ENCODE data around the gene MRPL17. TPM values are rescaled to one million over a fixed set of nuclear protein-coding genes. Genes with fewer than 3 reads are reported as not detected.
"Not testable (repeated sequence)": the region's sequence is repeated elsewhere in the genome, so short reads cannot be mapped to it uniquely, and the experiment has no call there.

The MRPL17 gene
- polyA plus RNA-seq, 1 donor from 2014 or later = 28.3 TPM

GRCh38 chr11:6687876-6688275 is 4.7 kb upstream of the MRPL17 start:
- Histone ChIP-seq H3K9me3 (ENCODE audit: low read length) (no peaks in the 10 kb centered on the region), H4K20me1 (ENCODE audit: insufficient read depth) (no peaks in the 10 kb centered on the region), H3K4me2 (ENCODE audit: low read length) (no peak overlapping the region), H3K4me3 (ENCODE audit: low read length) (no peak overlapping the region), H3F3A (ENCODE audit: insufficient read depth, low read length, poor library complexity, severe bottlenecking) (no peaks in the 10 kb centered on the region), H3K27ac (ENCODE audit: low read length) (no peak overlapping the region), H3K79me2 (replicated peaks; ENCODE audit: insufficient read depth, low read length) (no peaks in the 10 kb centered on the region), H3K9ac (ENCODE audit: low read length) (no peak overlapping the region), H3K36me3 (ENCODE audit: insufficient read depth, low read length) (no peaks in the 10 kb centered on the region), H3K27me3 (ENCODE audit: insufficient read depth, low read depth, low read length) (no peaks in the 10 kb centered on the region), H2AFZ (ENCODE audit: low read depth, low read length) (no peak overlapping the region), H3K9me2 (ENCODE audit: insufficient read depth, low read length) (no peaks in the 10 kb centered on the region)
- no peak for TF ChIP-seq REST (IDR thresholded peaks at IDR 0.05; ENCODE audit: borderline replicate concordance)
- TF ChIP-seq CTCF (IDR thresholded peaks at IDR 0.05; ENCODE audit: poor library complexity, severe bottlenecking) = no peak
- TF ChIP-seq SMC3 (conservative IDR thresholded peaks at IDR 0.05; ENCODE audit: poor library complexity) = no peak
- TF ChIP-seq RAD21 (conservative IDR thresholded peaks at IDR 0.05) = no peak
- no peak for TF ChIP-seq EP300 (conservative IDR thresholded peaks at IDR 0.05; ENCODE audit: poor library complexity, severe bottlenecking)
- no peak for TF ChIP-seq POLR2AphosphoS5 (IDR thresholded peaks at IDR 0.05)
- no peak for TF ChIP-seq TAF1 (IDR thresholded peaks at IDR 0.05; ENCODE audit: low read depth)
- no peak for TF ChIP-seq EZH2 (IDR thresholded peaks at IDR 0.05; ENCODE audit: borderline replicate concordance, insufficient read depth, low read length, poor library complexity, severe bottlenecking)
- TF ChIP-seq MXI1 (conservative IDR thresholded peaks at IDR 0.05; ENCODE audit: poor library complexity, severe bottlenecking) = no peak

GRCh38 chr11:6686006-6686405 is 2.9 kb upstream of the MRPL17 start:
- TF ChIP-seq EZH2 (IDR thresholded peaks at IDR 0.05; ENCODE audit: borderline replicate concordance, insufficient read depth, low read length, poor library complexity, severe bottlenecking) (no peak), CTCF (IDR thresholded peaks at IDR 0.05; ENCODE audit: poor library complexity, severe bottlenecking) (no peak), MXI1 (conservative IDR thresholded peaks at IDR 0.05; ENCODE audit: poor library complexity, severe bottlenecking) (no peak), POLR2AphosphoS5 (IDR thresholded peaks at IDR 0.05) (no peak), EP300 (conservative IDR thresholded peaks at IDR 0.05; ENCODE audit: poor library complexity, severe bottlenecking) (no peak), TAF1 (IDR thresholded peaks at IDR 0.05; ENCODE audit: low read depth) (no peak), SMC3 (conservative IDR thresholded peaks at IDR 0.05; ENCODE audit: poor library complexity) (no peak), REST (IDR thresholded peaks at IDR 0.05; ENCODE audit: borderline replicate concordance) (no peak), RAD21 (conservative IDR thresholded peaks at IDR 0.05) (no peak)
- no peaks in the 10 kb centered on the region for H3K9me2 ChIP-seq (ENCODE audit: insufficient read depth, low read length)

GRCh38 chr11:6684068-6684467 is 928 bp upstream of the MRPL17 start:
- Histone ChIP-seq H3K27ac (ENCODE audit: low read length) (peak overlapping the region; percentile 81), H3K9ac (ENCODE audit: low read length) (peak overlapping the region; percentile 78), H2AFZ (ENCODE audit: low read depth, low read length) (peak overlapping the region; percentile 86), H3K4me3 (ENCODE audit: low read length) (peak overlapping the region; percentile 77), H3K79me2 (replicated peaks; ENCODE audit: insufficient read depth, low read length) (peaks cover 23% of the 10 kb centered on the region), H3K4me2 (ENCODE audit: low read length) (peak overlapping the region; percentile 81)
- not testable (repeated sequence) for H3K9me3 ChIP-seq (ENCODE audit: low read length); H3K27me3 ChIP-seq (ENCODE audit: insufficient read depth, low read depth, low read length); H4K20me1 ChIP-seq (ENCODE audit: insufficient read depth); H3K9me2 ChIP-seq (ENCODE audit: insufficient read depth, low read length); H3K36me3 ChIP-seq (ENCODE audit: insufficient read depth, low read length); H3F3A ChIP-seq (ENCODE audit: insufficient read depth, low read length, poor library complexity, severe bottlenecking)

More at GRCh38 chr11:6686006-6686405, 2.9 kb upstream of the MRPL17 start:
- Histone ChIP-seq H2AFZ (ENCODE audit: low read depth, low read length) (no peak overlapping the region), H3K9ac (ENCODE audit: low read length) (no peak overlapping the region), H3K4me2 (ENCODE audit: low read length) (no peak overlapping the region), H3F3A (ENCODE audit: insufficient read depth, low read length, poor library complexity, severe bottlenecking) (no peaks in the 10 kb centered on the region), H3K27ac (ENCODE audit: low read length) (no peak overlapping the region), H3K4me3 (ENCODE audit: low read length) (no peak overlapping the region), H3K79me2 (replicated peaks; ENCODE audit: insufficient read depth, low read length) (peaks cover 17% of the 10 kb centered on the region), H3K36me3 (ENCODE audit: insufficient read depth, low read length) (no peaks in the 10 kb centered on the region), H4K20me1 (ENCODE audit: insufficient read depth) (no peaks in the 10 kb centered on the region), H3K9me3 (ENCODE audit: low read length) (no peaks in the 10 kb centered on the region), H3K27me3 (ENCODE audit: insufficient read depth, low read depth, low read length) (no peaks in the 10 kb centered on the region)
